OCI-M1 (cell line): ENCODE measurements around the gene NID1.
"Not testable (repeated sequence)": the region's sequence is repeated elsewhere in the genome, so short reads cannot be mapped to it uniquely, and the experiment has no call there.

Experiments
- DNase-seq: peaks from one replicate; lab custom pipeline; 2025; lab: John Stamatoyannopoulos, UW

The NID1 gene

DNA sequence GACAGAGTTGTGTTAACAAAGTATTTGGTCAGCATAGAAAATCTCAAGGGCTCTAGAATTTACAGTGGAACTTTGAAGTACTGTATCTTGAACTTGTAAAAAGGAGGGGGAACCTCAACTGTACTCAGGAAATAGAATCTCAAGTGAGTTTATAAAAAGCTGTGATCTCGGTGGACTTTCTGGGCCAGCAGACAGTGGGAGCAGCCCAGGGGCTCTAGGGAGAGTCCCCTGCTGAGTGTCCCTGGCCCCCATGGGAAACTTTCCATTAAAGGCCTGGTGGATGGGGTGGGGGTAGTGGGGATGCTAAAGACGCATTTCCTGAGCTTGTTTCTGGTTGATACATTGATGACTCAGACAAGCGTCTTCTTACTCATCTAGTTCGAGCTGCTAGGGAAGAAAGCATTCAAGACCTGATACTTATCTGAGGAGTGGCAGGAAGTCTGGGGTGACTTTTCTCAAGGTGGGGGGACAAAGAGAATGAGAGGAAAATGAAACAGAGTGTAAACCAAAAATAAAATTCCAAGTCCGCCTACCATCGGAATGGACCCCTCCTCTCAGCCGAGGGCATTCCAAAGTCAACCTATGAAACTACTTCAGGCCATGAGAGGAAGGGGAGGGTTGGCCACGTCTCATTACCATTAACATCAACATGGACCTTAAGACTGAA is 65.5 kb downstream of the NID1 start:
- no peak for DNase-seq

DNA sequence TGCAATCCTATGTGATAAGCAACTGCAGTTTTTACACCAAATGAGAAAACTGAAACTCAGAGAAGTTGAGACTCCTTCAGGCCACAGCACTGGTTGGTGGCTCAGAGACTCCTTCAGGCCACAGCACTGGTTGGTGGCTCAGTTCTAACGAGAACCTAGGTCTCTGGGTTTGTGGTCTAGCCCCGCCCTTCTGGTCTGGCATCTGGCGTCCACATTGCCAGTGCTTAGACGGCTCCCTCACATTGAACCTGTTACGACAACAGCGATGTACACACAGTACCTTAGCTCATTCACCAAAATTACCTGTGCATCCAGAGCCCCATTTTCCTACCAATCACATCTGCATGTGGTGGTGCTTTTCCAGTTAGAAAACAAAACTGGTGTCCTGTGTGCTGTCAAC is 66.1 kb downstream of the NID1 start:
- no peak for DNase-seq

GRCh38 chr1:235997931-235998330 is 67.0 kb downstream of the NID1 start:
- DNase-seq, result no peak

DNA sequence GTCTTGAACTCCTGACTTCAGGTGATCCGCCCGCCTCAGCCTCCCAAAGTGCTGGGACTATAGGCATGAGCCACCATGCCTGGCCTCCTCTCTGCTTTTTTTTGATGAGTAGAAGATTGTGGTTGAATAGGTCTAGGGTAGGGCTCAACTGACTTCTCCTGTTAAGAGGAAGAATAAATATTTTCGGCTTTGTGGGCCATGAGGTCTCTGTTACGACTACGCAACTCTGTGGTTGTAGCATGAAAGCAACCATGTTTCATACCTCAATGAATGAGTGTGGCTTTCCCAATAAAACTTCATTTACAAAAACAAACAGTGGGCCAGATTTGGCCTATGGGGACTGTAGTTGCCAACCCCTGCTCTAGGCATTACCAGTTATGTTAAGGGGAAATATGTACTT is 67.8 kb downstream of the NID1 start:
- DNase-seq, result no peak

DNA sequence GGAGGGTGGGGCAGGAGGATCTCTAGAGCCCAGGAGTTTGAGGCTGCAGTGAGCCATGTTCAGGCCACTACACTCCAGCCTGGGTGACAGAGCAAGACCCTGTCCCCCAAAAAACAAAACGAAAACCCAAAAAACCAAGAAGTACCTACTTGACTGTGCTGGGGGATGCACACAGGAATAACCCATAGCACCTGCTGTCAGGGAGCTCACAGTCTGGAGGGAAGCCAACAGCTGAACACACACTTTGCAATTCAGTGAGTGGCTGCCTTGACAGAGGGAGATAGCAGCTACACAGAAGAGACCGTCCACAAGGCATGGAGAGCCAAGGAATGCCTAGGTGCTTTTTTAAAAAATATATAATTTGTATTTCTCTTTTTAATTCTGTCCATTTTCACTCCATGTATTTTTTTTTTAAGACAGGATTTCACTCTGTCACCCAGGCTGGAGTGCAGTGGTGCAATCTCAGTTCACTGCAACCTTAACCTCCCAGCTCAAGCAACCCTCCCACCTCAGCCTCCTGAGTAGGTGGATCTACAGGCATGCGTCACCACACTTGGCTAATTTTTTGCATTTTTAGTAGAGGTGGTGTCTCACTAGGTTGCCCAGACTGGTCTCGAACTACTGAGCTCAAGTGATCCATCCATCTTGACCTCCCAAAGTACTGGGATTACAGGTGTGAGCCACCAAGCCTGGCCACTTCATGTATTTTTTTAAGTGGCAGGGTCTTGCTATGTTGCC is 68.7 kb downstream of the NID1 start:
- DNase-seq, result no peak

DNA sequence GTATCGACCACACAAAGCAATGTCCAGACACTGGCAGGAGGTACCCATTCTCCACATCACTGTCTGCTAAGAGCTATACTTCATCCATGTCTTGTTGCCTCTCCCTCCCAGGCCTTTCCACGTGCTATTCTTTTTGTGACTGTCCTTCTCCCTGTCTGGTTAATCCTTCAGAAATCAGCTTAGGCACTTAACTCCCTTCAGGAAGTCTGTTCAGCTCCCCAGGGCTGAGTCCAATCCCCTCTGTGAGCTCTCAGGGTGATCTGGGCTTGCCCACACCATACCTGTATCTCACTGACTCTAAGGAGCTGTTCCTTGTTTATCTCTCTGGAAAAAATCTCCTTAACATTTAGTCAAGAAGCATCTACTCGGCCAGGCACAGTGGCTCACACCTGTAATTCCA is 69.4 kb downstream of the NID1 start:
- DNase-seq, result no peak

DNA sequence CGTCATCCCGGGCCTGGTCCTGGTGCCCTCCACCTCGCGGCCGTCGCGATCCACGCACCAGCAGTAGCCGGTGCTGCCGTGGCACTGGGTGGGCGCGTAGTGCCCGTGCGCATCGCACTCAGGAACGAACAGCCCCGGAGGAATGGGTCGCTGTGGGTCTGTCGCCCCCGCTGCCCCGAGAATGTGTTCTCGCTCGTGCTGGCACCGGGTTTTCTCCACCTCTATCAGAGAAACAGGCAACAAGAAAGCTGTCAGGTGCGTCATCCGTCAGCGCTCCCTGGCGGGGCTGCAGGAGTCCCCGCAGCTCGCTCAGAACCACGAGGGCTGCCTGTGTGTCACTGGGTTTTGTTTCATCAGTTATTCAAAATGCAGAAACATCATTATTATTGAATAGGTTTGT is 71.2 kb downstream of the NID1 start:
- DNase-seq, result no peak

- DNase-seq, result no peak
Measured at GRCh38 chr1:235992868-235993267, 72.0 kb downstream of the NID1 start.

DNA sequence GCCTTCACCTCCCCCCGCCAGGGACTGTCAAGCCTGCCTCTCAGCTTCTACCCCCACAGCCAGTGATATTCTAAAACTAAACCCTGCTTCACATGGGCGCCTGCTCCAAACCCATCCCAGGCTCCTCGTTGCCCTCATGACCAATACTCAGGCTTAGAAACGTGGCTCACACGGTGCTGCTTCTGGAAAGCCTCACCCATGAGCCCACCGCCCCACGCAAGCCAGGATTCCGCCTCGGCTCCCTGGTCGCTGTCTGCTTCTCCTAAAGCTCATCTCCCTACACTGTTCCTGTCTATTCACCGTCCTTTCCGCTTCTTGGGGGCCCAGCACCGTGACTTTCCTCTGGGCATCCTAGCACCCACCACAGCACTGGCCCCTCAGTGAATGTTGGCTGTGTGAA is 72.5 kb downstream of the NID1 start:
- DNase-seq, result no peak

GRCh38 chr1:235990330-235990795 is 74.5 kb downstream of the NID1 start:
- no peak for DNase-seq

DNA sequence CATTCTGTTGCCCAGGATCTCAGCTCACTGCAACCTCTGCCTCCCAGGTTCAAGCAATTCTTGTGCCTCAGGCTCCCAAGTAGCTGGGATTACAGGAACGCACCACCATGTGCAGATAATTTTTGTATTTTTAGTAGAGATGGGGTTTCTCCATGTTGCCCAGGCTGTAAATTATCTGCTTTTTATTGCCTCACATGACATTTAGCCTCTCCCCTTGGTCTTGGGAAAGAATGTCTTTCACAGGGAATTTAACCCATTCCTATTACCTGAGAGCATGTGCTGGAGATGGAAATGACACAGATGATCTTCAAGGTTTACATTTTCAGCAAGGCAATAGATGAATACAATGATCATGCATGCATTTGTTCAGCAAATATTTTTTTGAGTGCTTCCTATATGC is 75.8 kb downstream of the NID1 start:
- DNase-seq, result no peak

- no peak for DNase-seq
Measured at GRCh38 chr1:235986869-235987268, 78.0 kb downstream of the NID1 start.

GRCh38 chr1:235984041-235984825 is 80.7 kb downstream of the NID1 start:
- no peak for DNase-seq

DNA sequence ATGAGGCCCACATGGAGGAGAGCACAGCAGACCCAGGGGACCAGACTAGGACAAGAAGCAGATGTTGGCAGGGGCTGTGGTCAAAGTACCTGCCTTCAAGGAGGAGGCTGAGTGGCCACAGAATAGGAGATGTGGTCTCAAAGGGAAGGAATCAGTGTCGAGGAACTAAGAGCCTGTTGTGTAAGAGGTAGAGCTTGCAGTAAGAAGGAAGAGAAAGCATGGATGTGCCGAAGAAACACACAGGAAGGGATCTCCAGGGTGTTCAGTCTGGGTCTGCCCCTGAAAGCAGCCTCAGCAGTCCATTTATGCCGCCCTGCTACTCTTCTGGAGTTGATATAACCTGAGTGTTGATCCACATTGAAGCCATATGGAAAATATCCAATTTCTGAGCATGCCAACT is 83.9 kb downstream of the NID1 start:
- no peak for DNase-seq

GRCh38 chr1:235979716-235980333 is 85.1 kb downstream of the NID1 start:
- no peak for DNase-seq

DNA sequence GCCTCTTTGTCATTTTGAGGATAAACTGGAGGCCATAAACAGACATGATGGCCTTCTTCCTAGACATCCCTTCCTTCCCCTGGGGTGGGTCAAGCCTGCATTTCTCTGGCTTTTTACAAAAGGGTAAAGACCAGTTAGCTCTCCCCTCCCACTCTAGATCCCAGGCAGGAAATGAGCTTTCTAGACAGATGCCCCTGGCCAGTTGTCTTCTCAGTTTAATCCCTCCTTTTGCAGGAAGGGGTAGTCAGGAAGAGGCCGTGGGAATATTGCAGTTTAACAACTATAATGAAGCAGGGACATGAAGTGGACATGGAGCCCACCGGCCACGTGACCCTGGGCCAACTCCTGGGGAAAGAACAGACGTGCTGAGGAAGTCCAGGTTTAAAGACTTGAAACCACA is 85.7 kb downstream of the NID1 start:
- no peak for DNase-seq

DNA sequence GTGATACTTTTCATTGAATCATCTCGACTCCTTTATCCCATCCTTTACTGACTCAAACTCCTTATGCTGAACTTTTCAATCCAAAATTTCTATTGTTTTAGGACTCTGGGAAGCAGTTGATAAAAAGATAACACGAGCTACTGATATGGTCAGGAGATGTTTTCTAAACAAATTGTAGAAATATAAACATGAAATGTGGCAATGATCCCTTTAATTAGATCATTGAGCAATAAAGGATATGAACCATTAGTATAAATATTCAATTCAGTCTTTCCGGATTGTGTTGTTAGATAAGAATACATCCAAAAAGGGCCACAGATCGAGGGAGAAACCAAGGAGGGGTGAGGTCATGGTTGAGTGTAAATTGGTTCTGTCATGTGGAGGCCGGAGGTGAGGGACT is 88.4 kb downstream of the NID1 start:
- no peak for DNase-seq

- no peak for DNase-seq
Measured at GRCh38 chr1:235974616-235975015, 90.3 kb downstream of the NID1 start.

DNA sequence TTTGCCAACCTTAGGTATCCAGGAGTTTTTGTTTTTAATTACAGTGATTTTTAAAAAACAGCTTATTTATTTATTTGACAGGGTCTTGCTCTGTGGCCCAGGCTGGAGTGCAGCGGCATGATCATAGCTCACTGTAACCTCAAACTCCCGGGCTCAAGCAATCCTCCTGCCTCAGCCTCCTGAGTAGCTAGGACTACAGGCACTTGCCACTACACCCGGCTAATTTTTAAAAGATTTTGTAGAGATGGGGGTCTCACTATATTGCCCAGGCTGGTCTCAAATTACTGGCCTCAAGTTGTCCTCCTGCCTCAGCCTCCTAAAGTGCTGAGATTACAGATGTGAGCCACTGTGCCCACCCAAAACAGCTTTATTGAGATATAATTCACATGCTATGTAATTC is 92.2 kb downstream of the NID1 start:
- DNase-seq, result not testable (repeated sequence)

GRCh38 chr1:235972311-235972689 is 92.6 kb downstream of the NID1 start:
- DNase-seq, result peak; percentile 81

- peak; percentile 97 for DNase-seq
Measured at GRCh38 chr1:235971571-235972310, 93.1 kb downstream of the NID1 start.

DNA sequence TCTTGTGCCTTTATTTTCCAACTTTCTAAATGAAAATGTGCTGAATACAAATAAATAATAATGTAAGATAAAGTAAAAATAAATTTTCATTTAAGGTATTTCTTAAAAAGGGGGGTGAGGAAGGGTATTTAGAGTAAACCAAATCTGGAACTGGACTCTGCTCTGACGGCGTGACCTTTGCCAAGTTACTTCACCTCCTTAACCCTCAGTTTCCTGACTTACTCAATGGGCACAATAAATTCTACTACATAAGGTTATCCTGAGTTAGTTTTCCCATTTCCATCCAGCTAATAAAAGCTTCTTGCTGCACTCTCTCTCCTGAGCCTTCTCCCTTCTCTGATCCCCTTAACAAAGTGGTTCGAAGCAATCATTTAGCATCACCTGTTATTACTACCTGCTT is 93.9 kb downstream of the NID1 start:
- DNase-seq, result no peak
